NCI-H510A treated with DMSO at 0.1 percent for 48 hours (cell line): ENCODE results near the gene CPA4.
"Not testable (repeated sequence)": the region's sequence is repeated elsewhere in the genome, so short reads cannot be mapped to it uniquely, and the experiment has no call there.

ENCODE experiments used
- DNase-seq: peaks from one replicate; lab custom pipeline; 2025; lab: John Stamatoyannopoulos, UW

Gene CPA4, protein sequence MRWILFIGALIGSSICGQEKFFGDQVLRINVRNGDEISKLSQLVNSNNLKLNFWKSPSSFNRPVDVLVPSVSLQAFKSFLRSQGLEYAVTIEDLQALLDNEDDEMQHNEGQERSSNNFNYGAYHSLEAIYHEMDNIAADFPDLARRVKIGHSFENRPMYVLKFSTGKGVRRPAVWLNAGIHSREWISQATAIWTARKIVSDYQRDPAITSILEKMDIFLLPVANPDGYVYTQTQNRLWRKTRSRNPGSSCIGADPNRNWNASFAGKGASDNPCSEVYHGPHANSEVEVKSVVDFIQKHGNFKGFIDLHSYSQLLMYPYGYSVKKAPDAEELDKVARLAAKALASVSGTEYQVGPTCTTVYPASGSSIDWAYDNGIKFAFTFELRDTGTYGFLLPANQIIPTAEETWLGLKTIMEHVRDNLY

DNA sequence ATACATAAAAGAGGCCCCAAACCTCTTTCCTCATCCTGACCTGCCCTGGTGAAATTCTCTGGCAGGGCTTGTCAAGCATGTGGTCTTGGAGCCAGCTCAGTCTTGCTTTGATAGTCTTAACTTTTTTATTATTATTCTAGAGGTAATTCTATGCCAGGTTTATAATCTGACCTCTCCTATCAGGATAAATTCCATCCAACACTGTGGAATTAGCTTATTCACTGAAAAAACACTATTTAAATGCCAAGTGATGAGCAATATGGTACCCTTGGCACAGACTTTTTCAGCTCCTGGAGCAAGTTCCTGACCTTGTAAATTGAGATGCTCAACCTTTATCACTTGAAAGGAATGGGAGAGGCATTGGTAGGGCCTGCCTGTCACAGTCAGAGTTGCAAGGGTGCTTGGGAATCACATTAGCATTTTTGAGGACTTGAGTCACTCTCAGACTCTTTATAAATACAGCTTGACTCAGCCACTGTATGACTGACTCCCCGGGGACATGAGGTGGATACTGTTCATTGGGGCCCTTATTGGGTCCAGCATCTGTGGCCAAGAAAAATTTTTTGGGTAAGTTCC is at the start of gene CPA4:
Gene CPA4 (plus strand): TSS at position 480 of the 576 bp plus-strand sequence. CDS start 20 bp downstream, at position 500.
- no peak for DNase-seq

DNA sequence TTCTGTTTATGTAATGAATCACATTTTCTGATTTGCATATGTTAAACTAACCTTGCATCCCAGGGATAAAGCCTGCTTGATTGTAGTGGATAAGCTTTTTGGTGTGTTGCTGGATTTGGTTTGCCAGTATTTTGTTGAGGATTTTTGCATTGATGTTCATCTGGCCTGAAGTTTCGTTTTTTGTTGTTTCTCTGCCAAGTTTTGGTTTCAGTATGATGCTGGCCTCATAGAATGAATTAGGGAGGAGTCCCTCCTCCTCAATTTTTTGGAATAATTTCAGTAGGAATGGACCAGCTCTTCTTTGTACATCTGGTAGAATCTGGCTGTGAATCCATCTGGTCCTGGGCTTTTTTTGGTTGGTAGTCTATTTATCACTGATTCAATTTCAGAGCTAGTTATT is 49.5 kb upstream of the CPA4 start:
- not testable (repeated sequence) for DNase-seq

GRCh38 chr7:130246491-130246890 is 46.5 kb upstream of the CPA4 start:
- DNase-seq = not testable (repeated sequence)

DNA sequence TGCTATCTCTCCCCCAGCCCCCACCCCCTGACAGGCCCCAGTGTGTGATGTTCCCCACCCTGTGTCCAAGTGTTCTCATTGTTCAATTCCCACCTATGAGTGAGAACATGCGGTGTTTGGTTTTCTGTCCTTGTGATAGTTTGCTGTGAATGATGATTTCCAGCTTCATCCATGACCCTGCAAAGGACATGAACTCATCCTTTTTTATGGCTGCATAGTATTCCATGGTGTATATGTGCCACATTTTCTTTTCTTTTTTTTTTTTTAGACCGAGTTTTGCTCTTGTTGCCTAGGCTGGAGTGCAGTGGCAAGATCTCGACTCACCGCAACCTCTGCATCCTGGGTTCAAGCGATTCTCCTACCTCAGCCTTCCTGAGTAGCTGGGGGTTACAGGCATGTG is 44.1 kb upstream of the CPA4 start:
- not testable (repeated sequence) for DNase-seq

DNA sequence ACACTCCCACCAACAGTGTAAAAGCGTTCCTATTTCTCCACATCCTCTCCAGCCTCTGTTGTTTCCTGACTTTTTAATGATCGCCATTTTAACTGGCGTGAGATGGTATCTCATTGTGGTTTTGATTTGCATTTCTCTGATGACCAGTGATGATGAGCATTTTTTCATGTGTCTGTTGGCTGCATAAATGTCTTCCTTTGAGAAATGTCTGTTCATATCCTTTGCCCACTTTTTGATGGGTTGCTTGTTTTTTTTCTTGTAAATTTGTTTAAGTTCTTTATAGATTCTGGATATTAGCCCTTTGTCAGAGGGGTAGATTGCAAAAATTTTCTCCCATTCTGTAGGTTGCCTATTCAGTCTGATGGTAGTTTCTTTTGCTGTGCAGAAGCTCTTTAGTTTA is 43.3 kb upstream of the CPA4 start:
- not testable (repeated sequence) for DNase-seq

GRCh38 chr7:130254555-130254954 is 38.4 kb upstream of the CPA4 start:
- DNase-seq = no peak

DNA sequence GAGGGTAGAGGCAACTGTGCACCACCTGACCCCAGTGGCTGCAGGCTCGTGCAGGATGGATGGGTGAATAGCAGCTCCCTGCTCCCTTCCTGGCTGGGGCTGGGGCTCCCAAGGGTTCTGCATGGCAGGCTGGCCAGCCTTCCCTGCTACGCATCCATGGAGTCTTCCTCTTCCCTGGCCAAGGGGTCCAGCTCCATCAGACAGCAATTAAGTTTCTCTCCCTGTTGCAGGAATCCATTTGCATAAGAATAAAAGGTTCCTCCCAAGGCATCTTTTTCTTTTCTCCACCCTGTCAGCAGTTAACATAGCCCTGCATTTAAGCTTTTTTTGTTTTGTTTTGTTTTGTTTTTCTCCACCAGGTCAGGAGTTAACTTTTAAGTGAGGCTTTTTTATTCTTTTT is 36.3 kb upstream of the CPA4 start:
- DNase-seq = no peak

GRCh38 chr7:130258494-130259078 is 34.4 kb upstream of the CPA4 start:
- DNase-seq = no peak

DNA sequence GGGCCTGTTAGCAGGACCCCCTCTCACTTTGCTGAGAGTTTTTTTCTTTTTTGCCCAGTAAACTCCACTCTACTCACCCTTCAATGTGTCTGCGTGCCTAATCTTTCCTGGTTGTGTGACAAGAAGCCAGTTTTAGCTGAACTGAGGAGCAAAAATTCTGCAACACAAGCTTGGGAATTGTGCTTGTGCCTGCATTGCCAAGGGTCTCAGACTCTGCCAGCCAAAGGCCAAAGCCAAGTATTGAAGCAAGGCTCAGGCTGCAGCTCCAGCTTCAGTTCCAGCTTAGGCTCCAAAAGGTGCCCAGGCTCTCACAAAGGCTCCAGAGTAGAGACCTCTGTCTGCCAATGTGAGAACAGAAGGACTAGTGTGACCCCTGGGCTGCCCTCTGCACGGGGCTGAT is 30.5 kb upstream of the CPA4 start:
- no peak for DNase-seq

- no peak for DNase-seq
Observed at GRCh38 chr7:130263130-130263529, 29.8 kb upstream of the CPA4 start.

- no peak for DNase-seq
Observed at GRCh38 chr7:130266258-130266960, 26.6 kb upstream of the CPA4 start, which contains the start of gene CPA2. Gene CPA2 (plus strand): TSS chr7:130266863. CDS start chr7:130266882, 19 bp downstream.

DNA sequence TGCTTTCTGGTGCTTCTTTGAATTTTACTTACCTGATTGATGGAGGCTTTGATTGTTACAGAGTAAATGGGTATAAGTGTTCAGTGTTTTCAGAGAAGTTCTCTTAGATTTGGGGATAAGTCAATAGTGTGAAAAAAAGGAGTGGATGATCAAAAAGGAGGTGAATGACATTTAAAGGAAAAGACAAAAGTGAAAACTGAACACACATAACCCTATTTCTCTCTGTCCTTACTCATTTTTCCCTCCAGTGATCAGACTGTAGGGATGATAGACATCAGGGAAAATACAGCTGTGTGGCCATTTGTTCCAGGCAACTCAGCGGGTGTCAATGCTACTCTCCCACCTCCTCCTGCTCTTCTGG is 26.0 kb upstream of the CPA4 start:
- no peak for DNase-seq

DNA sequence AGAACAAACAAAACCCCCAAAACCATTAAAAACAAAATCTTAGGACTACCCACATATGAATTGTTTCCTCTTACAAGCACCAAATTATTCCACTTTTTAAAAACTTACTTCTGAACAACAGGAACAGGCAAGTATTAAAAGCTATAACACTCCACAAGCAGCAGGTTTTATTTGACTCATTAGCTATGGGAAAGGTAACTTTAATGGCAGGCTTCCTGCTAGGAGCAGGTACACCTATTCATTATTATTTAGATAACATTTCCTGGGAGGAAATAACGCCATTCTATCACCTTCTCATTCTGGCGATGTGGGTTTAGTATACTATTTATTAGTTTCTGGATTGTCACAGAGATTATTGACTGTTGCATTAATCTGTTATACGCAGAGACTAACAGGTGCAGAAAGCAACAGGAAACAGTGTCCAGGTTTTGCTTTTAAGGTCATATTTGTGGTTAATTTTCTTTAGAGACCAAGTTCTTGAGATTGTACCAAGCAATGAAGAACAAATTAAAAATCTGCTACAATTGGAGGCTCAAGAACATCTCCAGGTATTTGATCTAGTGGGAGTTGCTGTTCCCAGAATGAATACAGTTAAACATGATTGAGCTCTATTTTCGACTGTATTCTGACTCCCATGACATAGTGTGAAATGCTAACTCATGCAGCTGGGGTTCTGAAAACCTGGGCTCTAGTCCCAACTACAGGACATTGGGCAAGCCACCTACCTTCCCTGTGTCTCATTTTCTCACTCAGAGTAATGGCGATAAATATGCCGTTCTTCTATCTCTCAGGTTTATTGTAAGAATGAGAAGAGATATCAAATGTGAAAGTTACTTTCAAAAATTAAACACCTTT is 24.3 kb upstream of the CPA4 start:
- no peak for DNase-seq

- DNase-seq = no peak
Observed at GRCh38 chr7:130269318-130269694, 23.7 kb upstream of the CPA4 start.

DNA sequence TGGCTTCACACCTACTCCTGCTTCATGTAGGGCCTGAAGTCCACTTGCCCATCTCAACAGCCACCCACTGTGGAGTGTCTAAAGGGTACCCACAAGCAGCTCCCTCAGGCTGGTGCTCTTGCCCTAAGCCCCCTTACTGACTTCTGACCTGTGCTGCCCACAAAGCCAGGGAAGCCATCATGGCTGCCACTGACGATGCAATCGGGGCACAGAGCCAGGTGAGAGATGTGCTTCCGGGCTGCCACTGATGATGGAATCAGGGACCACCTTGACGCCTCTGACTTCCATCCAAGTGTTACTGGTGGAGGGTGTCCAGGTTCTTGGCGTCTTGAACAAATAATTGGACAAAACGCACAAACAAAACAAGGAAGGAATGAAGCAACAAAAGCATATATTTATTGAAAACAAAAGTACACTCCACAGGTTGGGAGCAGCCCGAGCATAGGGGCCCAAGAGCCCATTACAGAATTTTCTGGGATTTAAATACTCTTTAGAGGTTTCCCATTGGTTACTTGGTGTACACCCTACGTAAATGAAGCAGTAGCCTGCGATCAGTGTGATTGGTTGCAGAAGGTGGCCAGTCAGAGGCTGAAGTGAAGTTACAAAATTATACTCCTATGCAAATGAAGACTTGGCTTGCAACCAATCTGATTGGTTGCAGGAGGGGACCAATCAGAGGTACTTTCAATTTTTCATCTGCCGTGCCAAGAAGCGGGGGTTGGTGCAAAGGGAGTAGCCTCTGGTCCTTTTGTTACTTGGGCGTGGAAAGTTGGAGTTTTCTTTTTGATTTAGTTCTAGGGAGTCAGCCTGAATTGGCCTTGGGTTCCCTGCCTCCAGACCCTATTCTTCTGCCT is 21.8 kb upstream of the CPA4 start:
- no peak for DNase-seq

DNA sequence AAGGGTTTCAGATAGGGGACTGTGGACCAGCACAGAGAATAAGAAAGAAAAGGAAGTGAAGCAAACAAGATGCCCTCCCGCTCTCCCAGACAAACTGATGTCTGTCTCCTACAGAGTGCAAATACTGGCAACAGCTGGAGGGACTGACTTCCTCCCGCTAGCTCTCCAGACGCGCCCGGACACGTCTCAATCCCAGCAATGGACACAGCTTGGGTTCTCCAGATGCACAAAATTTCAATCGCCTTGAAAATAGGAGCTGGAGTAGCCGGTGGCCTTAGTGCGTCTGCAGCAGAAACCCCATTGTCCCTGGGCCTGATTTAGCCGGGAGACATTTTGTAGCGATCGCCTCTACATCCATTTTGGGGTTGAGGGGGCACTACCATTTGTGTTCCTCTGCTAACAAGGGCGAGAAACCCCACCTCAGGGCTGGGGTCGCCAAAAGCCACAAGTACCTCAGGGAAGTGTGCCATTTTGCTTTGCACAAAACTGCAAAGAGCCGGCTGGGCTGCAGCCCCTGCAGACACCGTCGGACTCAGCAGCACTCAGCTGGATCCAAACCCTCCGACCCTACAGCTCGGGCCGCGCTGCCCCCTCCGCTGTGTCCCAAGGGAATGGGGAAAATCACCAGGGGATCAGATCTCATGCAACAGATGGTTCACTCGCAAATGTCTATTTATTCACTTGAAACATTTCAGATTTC is 20.4 kb upstream of the CPA4 start:
- peak; percentile 51 for DNase-seq

DNA sequence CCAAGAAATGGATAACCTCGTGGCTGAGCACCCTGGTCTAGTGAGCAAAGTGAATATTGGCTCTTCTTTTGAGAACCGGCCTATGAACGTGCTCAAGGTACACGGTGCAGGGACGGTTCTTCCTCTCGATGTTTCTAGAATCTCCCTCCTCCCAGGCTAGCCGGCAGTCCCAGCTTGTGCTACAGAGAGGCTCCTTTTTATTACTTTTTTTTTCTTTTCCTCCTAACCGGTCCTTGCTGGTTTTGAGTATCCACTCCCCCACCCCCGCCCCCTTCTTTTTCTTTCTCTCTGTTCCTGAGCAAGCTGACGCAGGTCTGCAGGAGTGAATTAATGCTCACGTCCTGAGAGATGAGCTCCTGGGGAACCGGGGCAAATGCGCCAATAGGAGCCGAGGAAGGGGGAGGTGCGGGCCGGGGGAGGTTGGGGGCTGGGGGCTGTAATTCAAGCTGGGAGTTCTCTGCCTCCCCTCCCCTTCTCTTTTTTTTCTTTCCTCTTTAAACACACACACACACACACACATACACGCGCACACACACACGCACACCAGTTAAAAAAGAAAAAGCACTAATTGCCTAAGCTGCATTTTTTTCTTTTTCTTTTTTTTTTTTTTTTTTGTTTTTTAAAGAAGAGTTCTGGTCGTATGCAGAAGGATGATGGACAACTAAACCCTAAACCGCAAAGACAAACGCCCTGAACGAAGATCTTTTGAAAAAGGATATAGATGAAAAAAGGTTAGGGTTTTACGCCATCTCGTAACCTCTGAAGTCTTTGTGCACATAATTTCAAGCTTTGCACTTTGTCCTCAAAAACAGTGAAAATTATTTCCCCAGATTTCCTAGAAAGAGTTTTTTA is 19.7 kb upstream of the CPA4 start:
- DNase-seq = peak; percentile 54

- DNase-seq = peak; percentile 30
Observed at GRCh38 chr7:130273933-130274255, 19.1 kb upstream of the CPA4 start.

- DNase-seq = no peak
Observed at GRCh38 chr7:130274296-130274695, 18.7 kb upstream of the CPA4 start.
